Measurements from ENCODE around the gene SLC35A5.

Gene SLC35A5

DNA sequence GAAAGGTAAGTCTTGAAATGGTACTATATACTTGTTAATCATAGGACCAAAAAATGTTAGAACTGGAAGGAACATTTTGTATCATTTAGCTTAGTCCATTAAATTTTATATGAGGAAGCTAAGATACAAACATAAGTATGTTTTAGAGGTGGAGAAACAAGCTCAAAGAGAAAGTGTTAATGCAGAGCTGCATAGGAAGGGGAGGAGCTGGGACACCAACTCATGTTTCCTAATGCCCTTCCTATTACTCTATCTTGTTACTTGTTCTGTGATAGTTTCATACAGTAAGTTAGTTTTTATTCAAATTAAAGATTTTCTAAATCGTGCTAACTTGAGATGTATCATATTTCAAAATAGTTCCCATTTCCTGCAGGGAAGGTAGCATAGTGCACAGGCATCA is 7.4 kb downstream of the SLC35A5 start:
- no peak for DNase-seq
- ATAC-seq = no peak

DNA sequence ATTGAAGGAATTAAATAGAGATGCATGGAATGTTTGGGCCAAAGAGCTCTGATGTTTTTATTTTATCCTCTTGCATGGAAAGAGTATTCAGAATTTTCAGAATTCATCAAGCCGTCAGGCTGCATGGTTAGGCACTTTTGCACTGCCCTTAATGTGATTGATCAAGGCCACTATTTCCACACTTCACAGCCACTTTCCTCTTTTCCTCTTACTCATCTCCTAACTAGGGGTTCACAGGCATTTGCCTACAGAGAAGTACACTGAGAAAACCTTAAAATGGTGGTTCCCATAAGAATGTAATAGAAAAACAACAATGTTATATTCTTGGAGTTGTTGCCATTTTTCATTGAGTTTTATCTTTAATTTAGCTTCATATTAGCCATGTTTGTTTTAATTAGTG is 10.9 kb downstream of the SLC35A5 start:
- ATAC-seq (no peak), DNase-seq (no peak)

DNA sequence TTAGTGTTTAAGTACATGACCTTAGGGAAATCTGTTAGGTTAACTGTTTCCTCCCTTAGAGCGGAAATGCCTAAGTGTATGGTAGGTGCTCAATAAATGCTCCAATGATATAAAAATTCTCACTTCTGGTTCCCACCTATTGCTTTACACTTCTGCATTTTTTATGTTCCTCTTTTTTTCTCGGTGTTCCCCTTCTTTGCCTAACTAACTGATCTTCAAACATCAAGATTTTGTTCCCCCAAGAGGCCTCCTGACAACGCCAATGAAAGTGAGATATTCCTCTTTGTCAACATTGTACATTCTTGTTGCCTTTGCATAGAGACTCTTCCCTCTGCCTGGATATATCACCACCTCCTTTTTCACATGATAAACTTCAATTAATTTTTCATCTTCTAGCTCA is 17.4 kb downstream of the SLC35A5 start:
- no peak for DNase-seq
- no peak for ATAC-seq

DNA sequence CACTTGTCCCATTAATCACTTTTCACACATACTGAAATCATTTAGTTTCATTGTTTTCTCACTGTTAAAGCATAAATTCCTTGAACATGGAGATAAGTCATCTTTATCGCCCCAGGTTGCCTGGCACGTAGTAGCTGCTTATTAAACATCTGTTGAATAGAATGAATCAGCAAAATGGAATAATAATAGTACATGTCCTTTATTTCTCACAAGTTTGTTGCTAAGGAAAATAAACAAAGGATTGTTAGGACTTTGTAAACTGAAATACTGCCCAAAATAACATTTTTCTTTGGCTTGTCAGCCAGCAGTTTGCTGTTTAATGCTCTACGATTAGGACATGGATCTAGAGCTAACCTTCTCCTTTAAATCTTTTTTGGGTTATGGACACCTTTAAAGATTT is 17.9 kb downstream of the SLC35A5 start:
- DNase-seq (no peak), ATAC-seq (no peak)

DNA sequence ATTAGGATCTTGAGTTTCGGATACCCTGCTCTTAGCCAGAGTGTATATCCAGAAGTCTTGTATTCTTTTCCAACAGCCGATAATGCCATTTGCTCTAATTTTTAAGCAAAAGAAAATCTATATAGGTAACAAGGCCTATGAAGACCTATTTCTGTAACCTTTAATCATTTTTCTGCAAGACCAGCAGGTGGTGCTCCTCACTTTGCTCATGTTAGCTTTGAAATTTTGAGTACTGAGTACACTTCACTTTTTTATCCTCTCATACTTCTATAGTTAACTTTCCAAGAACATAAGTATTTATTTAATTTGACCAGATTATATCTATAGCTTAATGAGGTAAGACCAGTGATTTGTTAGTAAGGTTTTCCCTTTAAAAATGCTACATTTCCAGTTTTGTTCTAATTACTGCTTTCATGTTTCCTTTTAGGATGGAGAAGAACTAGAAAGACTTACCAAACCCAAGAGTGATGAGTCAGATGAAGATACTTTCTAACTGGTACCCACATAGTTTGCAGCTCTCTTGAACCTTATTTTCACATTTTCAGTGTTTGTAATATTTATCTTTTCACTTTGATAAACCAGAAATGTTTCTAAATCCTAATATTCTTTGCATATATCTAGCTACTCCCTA is 20.5 kb downstream of the SLC35A5 start:
- ATAC-seq = no peak
- DNase-seq = peak; percentile 27

DNA sequence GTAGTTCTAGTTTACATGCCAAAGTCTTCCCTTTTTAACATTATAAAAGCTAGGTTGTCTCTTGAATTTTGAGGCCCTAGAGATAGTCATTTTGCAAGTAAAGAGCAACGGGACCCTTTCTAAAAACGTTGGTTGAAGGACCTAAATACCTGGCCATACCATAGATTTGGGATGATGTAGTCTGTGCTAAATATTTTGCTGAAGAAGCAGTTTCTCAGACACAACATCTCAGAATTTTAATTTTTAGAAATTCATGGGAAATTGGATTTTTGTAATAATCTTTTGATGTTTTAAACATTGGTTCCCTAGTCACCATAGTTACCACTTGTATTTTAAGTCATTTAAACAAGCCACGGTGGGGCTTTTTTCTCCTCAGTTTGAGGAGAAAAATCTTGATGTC is 21.3 kb downstream of the SLC35A5 start:
- no peak for DNase-seq
- ATAC-seq = no peak

DNA sequence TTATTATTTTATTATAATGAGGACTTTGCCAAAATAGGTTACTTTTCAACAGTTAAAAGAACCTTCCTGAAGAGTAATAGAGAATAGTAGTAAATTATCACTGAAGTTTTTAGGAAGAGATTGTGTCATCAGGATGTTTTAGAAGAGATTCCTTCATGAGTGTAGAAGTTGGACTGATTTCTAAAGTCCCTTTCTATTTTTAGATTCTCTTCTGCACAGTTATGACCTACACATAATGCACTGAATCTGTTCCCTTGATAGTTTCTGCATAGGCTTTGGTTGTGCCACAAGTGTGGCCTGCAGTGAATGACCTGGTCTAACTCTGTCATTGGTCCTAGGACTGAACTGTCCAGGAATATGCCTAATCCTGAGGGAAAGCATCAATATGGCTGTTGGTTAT is 23.9 kb downstream of the SLC35A5 start:
- no peak for ATAC-seq
- no peak for DNase-seq

DNA sequence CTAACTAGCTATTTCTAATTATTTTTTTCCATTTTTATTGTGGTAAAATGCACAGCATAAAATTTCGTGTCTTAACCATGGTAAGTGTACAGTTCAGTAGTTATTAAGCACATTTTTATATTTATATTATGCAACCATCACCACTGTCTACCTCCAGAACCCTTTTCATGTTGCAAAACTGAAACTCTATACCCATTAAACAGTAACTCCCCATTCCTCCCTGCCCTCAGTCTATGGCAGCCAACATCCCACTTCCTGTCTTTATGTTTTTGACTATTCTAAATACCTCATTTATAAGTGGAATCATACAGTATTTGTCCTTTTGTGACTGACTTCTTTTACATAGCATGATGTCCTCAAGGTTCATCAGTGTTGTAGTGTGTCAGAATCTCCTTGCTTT is 25.5 kb downstream of the SLC35A5 start:
- no peak for ATAC-seq
- no peak for DNase-seq

DNA sequence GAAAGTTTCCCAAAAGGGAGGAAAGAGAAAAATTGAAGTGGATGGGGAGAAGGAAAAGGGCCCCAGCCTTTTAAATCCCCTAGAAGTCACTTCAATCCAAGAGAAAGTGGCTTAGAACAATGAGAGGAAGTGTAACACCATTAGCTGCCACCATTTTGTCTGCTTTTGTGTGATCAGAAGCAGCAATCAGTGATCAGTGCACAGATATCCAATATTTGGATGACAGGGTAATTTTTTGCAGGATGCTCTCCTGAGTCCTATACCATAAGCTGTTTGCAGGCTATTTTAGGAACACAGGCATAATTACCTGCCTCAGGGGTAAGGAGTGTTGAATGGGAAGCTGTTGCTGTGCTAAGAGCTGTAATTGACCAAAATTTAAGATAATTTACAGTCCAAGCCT is 31.4 kb downstream of the SLC35A5 start:
- ATAC-seq = no peak
- DNase-seq = no peak

DNA sequence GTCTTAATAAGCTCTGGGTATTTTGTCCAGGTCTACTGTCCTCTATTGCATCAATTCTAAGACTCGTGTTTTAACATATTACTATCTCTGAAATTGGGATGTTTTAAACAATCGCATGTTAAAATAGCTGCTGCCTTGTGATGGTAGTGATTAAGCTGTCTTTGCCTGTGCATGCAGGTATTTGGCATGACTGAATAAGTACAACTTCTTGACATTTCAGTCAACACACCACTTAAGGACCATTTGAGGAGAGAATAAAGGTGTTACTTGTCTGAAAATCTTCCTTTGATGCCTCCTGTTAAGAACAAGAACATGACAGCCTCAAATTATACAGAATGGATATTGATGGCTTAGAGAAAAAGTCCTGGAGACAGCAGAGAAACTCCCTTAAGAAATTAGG is 33.0 kb downstream of the SLC35A5 start:
- no peak for DNase-seq
- no peak for ATAC-seq

DNA sequence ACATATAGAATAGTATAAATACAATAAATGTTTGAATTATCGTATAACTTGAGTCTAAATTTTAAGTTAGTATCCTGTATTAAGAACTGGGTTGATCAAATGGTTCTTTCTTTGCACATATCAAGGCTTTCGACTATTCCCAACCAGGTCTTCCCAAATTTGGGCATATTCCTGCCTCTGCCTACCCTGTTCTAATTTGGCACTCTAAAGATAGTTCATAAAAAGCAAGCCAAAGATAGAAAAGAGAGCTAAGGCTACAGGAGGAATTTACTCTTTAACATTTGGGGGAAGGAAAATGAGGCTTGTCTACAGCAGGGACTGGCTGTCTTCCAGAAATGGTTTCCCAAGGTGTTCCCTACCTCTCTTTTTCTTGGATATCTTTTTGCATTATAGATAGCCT is 36.1 kb downstream of the SLC35A5 start:
- ATAC-seq (no peak), DNase-seq (no peak)

DNA sequence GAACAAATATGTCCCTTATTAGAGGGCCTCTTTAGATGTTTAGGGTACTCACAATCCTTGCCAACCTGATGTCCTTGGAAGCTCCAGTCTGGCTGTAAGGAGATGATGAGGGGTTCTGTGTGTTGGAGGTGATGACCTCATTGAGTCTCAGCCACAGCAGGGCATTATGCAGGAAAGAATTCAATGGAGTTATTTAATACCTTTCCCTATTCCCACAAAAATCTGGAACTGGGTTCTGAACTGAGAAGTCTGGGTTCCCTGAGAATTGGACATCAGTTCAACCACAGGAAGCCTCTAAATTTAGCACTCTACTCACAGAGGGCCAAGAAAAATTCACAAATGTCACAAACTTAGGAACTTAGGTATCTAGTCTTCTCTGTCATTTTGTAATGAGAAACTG is 36.9 kb downstream of the SLC35A5 start:
- ATAC-seq (no peak), DNase-seq (no peak)

DNA sequence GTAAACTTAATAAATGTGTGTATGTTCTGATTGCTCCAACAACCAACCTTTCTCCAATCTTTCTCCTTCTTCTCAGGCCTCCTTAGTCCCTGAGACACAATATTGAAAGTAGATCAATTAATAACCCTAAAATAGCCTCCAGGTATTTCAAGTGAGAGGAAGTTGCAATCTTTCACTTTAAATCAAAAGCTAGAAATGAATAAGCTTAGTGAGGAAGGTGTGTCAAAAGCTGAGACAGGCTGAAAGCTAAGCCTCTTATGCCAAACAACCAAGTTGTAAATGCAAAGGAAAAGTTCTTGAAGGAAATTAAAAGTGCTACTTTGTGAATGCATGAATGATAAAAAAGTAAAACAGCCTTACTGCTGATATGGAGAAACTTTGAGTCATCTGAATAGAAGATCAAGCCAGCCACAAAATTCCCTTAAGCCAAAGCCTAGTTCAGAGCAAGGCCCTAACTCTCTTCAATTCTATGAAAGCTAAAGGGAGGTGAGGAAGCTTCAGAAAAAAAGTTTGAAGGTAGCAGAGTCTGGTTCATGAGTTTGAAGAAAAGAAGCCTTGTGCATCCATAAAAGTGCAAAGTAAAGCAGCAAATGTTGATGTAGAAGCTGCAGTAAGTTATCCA is 40.5 kb downstream of the SLC35A5 start:
- DNase-seq (no peak), ATAC-seq (no peak)

DNA sequence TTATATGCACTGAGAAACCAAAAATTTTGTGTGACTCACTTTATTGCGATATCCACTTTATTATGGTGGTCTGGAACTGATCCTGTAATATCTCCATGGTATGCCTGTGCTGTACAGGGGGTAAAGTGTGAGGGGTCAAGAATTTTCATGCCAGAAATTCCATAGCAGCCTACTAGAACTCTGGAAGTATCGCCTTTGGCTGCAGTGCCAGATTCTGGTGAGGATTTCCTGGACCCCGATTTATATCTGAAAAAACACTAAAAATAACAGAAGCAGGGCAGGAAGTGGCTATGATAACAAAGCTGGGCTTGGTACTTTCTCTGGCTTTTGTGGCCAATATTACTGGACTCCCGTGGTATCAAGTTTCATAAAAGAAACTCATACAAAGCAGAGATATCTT is 42.7 kb downstream of the SLC35A5 start:
- DNase-seq (no peak), ATAC-seq (no peak)

DNA sequence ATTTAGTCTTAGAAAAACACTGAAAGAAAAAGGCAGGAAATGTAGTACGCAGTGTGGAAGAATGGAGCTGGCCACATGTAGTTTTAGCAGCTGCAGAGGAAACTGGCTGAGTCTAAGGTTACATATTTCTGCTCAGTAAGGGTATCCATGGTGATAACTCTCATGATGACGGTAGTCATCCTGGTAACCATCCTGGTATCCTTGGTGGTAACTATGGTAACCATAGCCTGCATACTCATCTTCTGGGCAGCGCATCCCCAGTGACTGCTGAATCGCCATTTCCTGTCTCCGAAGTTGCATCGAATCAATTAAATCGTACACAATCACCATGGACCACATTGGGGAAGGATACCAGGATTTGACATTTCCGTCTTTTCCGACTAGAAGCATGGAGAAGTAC is 43.4 kb downstream of the SLC35A5 start:
- DNase-seq = no peak
- ATAC-seq = peak; percentile 40

DNA sequence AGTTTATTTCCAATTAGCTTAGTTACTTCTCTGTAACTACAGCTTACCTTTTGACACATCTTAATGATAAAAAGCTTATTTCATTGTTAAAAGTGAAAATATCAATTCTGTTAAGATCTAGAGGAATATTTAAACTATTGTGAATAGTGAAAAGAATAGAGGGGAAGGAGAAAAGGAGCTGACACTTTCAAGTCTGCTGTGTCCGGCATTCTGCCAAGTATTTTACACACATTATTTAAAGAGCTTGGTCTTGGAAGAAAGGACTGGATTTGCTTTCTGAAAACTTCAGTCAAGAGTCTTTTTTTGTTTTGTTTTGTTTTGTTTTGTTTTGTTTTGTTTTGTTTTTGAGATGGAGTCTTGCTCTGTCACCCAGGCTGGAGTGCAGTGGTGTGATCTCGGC is 44.3 kb downstream of the SLC35A5 start:
- DNase-seq = no peak
- ATAC-seq = no peak

DNA sequence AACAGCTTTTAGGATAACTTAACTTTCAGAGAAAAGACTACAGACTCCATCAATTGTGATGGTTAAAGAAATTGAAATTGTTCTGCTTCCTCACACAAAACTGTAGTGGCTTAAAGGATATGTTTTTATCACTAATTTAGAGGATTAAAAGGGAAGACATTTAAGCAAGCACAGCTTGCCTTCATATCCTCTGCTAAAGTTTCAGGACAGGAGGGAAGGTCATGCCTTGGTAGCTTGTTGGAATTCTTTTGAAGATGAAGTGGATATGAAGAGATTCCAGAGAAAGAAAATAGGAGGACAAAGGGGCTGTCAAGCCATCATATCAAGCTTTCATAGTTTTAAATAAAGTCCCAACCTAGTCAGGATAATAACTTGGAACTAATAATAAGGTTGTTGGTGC is 46.0 kb downstream of the SLC35A5 start:
- DNase-seq (no peak), ATAC-seq (no peak)

DNA sequence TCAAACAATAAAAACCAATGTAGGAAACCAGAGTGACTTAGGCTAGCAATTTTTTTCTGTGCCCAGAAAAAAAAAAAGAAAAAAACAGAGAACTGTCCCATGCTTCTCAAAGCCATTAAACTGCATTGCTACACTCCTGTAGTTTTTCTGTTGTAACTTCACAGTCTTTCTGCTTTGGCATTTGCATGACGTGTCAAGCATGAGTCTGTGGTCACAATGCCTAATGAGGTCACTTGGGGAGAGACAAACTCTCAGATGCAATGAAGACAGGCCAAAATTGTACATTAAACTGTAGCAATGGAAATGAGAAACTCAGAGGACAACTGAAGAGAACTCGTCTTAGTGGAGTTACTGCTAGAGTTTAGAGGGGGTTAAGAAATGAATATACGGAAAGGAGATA is 48.3 kb downstream of the SLC35A5 start:
- DNase-seq = no peak

DNA sequence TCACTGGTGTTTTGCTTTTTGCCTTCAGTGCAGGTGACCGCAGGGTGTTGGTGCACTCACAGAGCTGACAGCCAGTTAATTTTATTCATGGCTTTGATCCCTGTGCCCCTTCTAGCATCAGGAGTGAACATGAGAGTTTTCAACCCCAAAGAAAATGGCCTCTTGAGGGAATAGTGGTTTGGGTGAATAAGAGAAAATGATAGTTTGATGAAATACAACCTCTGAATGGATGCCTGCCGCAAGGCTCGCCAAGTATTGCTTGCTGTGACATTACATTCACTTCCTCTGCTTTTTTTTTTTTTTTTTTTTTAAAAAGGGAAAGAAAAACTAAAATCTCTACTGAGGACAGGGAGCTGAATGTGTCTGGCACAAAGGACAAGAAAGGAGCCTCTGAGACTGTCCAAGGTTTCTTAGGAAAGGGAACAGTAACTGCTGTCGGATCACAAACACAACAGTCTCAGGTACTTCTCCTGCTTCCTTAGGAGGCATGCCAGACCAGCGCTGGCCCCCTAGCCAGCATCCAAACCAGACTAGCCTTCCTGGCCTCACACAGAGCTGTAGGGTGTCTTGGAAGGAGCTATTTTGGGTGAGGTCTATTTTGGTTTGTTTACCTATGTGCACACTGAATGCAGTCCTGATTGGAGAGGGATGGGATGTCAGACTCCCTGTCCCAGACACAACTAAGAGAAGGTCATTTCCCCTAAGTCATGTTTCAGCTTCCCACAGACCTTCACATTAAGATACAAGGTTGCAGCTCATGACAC is 50.1 kb downstream of the SLC35A5 start:
- DNase-seq (no peak), ATAC-seq (no peak)

More for the DNA sequence above, 48.3 kb downstream of the SLC35A5 start:
- ATAC-seq = no peak

DNA sequence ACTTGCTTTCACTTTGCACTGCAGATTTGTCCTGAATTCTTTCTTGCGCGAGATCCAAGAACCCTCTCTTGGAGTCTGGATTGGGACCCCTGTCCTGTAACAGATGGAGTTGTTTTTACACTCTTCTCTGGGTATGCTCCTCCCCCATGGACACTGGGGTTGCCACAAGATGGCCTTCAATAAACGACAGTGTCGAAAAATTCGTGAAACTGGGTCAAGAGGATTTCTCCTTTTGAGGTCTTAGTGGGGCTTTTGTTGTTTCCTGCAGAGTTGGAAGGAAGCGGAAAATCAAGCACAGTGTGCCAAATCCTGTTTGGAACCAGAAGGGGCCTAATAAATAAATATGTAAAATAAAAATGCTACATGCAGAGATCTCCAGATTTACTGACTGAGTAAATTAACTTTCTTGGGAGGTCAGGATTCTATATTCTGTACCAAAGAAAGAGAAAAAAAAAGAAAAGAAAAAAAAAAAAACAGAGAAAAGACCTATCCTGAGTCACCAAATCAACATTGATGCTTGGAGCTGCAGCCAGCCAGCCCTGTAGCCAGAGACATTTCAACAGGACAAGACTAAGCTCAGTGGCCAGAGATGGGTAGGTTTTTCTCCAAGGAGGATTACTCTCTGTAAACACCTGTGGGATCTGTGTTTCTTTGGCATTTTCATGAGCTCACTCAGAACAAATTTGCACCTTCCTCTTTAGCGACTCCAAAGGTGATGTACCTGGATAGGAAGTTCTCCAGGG is 54.3 kb downstream of the SLC35A5 start:
- no peak for DNase-seq
- no peak for ATAC-seq

DNA sequence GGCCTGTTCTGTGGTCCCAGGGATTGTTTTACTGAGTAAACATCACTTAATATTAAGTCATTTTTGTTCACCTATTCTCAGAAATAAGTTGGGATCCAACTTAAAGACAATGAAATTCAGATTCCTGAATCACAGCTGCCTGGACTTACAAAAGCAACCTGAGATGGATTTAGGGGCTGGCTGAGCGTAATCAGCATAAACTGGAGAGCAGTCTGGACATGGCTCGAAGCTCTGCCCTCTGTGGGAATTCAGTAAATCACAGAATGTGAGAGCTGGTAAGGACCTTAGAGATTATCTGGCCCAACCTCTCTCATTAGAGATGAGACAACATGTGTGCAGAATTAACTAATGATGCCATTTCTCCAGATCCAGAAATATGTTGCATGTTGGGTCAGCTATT is 55.4 kb downstream of the SLC35A5 start:
- no peak for DNase-seq
- no peak for ATAC-seq

DNA sequence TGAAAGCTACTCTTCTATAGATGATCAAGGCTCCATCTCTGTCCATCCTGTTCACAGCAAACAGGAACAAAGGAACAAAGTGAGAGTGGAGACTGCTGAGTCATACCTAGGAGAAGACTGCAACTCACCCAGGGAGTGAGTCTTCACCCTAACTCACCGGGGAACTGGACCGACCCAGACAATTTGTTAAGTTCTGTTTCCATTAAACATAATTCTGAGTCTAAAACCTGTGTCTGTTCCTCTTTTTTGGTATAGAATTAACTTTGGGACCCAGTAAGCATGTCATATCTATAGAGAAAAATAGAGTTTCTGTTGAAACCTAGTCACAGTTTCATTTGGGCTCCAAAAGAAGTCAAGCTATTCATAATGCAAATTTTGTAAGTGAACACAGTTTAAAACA is 57.5 kb downstream of the SLC35A5 start:
- no peak for DNase-seq
- no peak for ATAC-seq

DNA sequence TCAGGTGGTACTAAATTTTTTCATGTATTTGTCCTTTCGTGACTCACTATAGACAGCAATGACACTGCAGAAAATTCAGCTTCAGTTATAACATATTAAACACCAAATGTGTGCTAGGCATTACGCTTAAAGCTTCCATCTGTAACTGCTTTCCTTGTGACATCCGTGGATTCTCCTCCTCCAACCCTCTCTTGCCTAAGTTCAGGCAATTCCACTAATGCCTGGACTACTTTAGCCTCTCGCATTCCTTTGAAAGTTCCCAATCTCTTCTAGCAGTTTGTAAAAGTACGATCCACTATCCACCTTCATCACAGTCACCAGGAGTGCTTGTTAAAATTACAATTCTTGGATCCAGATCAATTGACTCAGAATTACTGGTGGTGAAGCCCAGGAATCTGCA is 61.4 kb downstream of the SLC35A5 start:
- DNase-seq = no peak
- ATAC-seq = no peak
